ENCODE results near the gene HPSE2.
"Not testable (repeated sequence)": the region's sequence is repeated elsewhere in the genome, so short reads cannot be mapped to it uniquely, and the experiment has no call there.

HPSE2 gene

GRCh38 chr10:98555021-98555619 lies 680.5 kb downstream of the HPSE2 start:
- Histone ChIP-seq H3K36me3 (ENCODE audit: control insufficient read depth, insufficient read depth, low read length) (no peaks in the 10 kb centered on the region), H3K27me3 (replicated peaks; ENCODE audit: control insufficient read depth, insufficient read depth, low read length) (0 out of 2 replicates have a peak, but pooled peaks cover 2% of the 10 kb centered on the region), H3K4me3 (replicated peaks; ENCODE audit: low read depth, low read length) (no peak overlapping the region)
- TF ChIP-seq CTCF (IDR thresholded peaks at IDR 0.05; ENCODE audit: insufficient read depth, low read length, poor library complexity, severe bottlenecking), result no peak
- no peak for DNase-seq (ENCODE audit: extremely low read depth, insufficient read length)

GRCh38 chr10:98541561-98541960 lies 694.1 kb downstream of the HPSE2 start:
- not testable (repeated sequence) for DNase-seq (ENCODE audit: extremely low read depth, insufficient read length); H3K4me3 ChIP-seq (replicated peaks; ENCODE audit: low read depth, low read length)

GRCh38 chr10:98539578-98539977 lies 696.1 kb downstream of the HPSE2 start:
- Histone ChIP-seq H3K36me3 (ENCODE audit: control insufficient read depth, insufficient read depth, low read length) (no peaks in the 10 kb centered on the region), H3K4me3 (replicated peaks; ENCODE audit: low read depth, low read length) (no peak overlapping the region), H3K27me3 (replicated peaks; ENCODE audit: control insufficient read depth, insufficient read depth, low read length) (no peaks in the 10 kb centered on the region; the same call in 1 of the 2 replicates)
- DNase-seq (ENCODE audit: extremely low read depth, insufficient read length), result no peak
- no peak for TF ChIP-seq CTCF (IDR thresholded peaks at IDR 0.05; ENCODE audit: insufficient read depth, low read length, poor library complexity, severe bottlenecking)

More at GRCh38 chr10:98541561-98541960, 694.1 kb downstream of the HPSE2 start:
- H3K27me3 ChIP-seq (replicated peaks; ENCODE audit: control insufficient read depth, insufficient read depth, low read length); H3K36me3 ChIP-seq (ENCODE audit: control insufficient read depth, insufficient read depth, low read length): not testable (repeated sequence)

GRCh38 chr10:98538472-98538871 lies 697.2 kb downstream of the HPSE2 start:
- no peaks in the 10 kb centered on the region for H3K36me3 ChIP-seq (ENCODE audit: control insufficient read depth, insufficient read depth, low read length)
- no peaks in the 10 kb centered on the region; the same call in 1 of the 2 replicates for H3K27me3 ChIP-seq (replicated peaks; ENCODE audit: control insufficient read depth, insufficient read depth, low read length)
- H3K4me3 ChIP-seq (replicated peaks; ENCODE audit: low read depth, low read length), result no peak overlapping the region
- TF ChIP-seq CTCF (IDR thresholded peaks at IDR 0.05; ENCODE audit: insufficient read depth, low read length, poor library complexity, severe bottlenecking), result no peak
- no peak for DNase-seq (ENCODE audit: extremely low read depth, insufficient read length)

GRCh38 chr10:98536551-98536950 lies 699.1 kb downstream of the HPSE2 start:
- no peaks in the 10 kb centered on the region for H3K36me3 ChIP-seq (ENCODE audit: control insufficient read depth, insufficient read depth, low read length)
- no peak overlapping the region for H3K4me3 ChIP-seq (replicated peaks; ENCODE audit: low read depth, low read length)
- no peaks in the 10 kb centered on the region; the same call in 1 of the 2 replicates for H3K27me3 ChIP-seq (replicated peaks; ENCODE audit: control insufficient read depth, insufficient read depth, low read length)
- no peak for TF ChIP-seq CTCF (IDR thresholded peaks at IDR 0.05; ENCODE audit: insufficient read depth, low read length, poor library complexity, severe bottlenecking)
- no peak for DNase-seq (ENCODE audit: extremely low read depth, insufficient read length)

- no peaks in the 10 kb centered on the region for H3K36me3 ChIP-seq (ENCODE audit: control insufficient read depth, insufficient read depth, low read length)
- TF ChIP-seq CTCF (IDR thresholded peaks at IDR 0.05; ENCODE audit: insufficient read depth, low read length, poor library complexity, severe bottlenecking), result no peak
- DNase-seq (ENCODE audit: extremely low read depth, insufficient read length), result no peak
- H3K4me3 ChIP-seq (replicated peaks; ENCODE audit: low read depth, low read length), result no peak overlapping the region
- no peaks in the 10 kb centered on the region; the same call in none of the 2 replicates for H3K27me3 ChIP-seq (replicated peaks; ENCODE audit: control insufficient read depth, insufficient read depth, low read length)
These were observed 701.8 kb downstream of the HPSE2 start for GRCh38 chr10:98533746-98534445.

All from GM06990 (cell line).